CD4-positive, alpha-beta T cell (primary cell): Measurements from ENCODE around the gene KRTAP9-2. TPM values are rescaled to one million over a fixed set of nuclear protein-coding genes. Genes with fewer than 3 reads are reported as not detected.
"Not testable (repeated sequence)": the region's sequence is repeated elsewhere in the genome, so short reads cannot be mapped to it uniquely, and the experiment has no call there.

Experiments used
- ATAC-seq: fragments of 200-7000 bp; cut with Tn5 transposase; one replicate; pipeline ENCODE4 v1.10.0; 2022; ENCODE audit warnings: mild to moderate bottlenecking; ENCODE audit not compliant: poor library complexity
- CTCF ChIA-PET: fragments of 350-600 bp; sonication (Branson Sonifier 250); formaldehyde crosslinking; loops from one replicate; lab custom pipeline; 2021; ENCODE audit warnings: antibody characterized with exemption, inconsistent platforms; lab: Charles Lee
- POLR2A ChIA-PET: fragments of 350-600 bp; sonication (Branson Sonifier 250); formaldehyde crosslinking; loops from one replicate; lab custom pipeline; 2021; ENCODE audit warnings: antibody characterized with exemption, inconsistent platforms; lab: Charles Lee
- DNase-seq, 14 experiments: peaks; one replicate each; pipeline ENCODE4 v3.0.0-alpha.2; 2013 to 2020; ENCODE audit warnings: mixed read lengths in 2 of 14
- H3K27ac ChIP-seq, 2 donors: one replicate each; pipeline versions ENCODE4 v1.5.1 to v1.7.0; 2013; ENCODE audit warnings: low read length in 2 of 2, low read depth in 1 of 2, mild to moderate bottlenecking in 1 of 2
- H3K27me3 ChIP-seq, 2 experiments: 1 replicate in 1 of 2; 2 replicates in 1 of 2; pipeline versions ENCODE4 v1.6.1 to v1.7.0; 2013; ENCODE audit warnings: low read length in 2 of 2, control low read depth in 1 of 2, mild to moderate bottlenecking in 1 of 2, moderate library complexity in 1 of 2; ENCODE audit not compliant: insufficient read depth in 2 of 2, control insufficient read depth in 1 of 2
- H3K36me3 ChIP-seq: one replicate; pipeline ENCODE4 v1.6.1; 2013; ENCODE audit warnings: low read length, control low read depth; ENCODE audit not compliant: insufficient read depth
- H3K4me1 ChIP-seq: one replicate; pipeline ENCODE4 v1.6.1; 2013; ENCODE audit warnings: low read length, control low read depth; ENCODE audit not compliant: insufficient read depth
- H3K4me3 ChIP-seq: one replicate; pipeline ENCODE4 v1.5.1; 2013; ENCODE audit warnings: mild to moderate bottlenecking, low read length, moderate library complexity
- H3K9me3 ChIP-seq, 2 experiments: 1 replicate in 1 of 2; 2 replicates in 1 of 2; pipeline versions ENCODE4 v1.6.1 to v1.7.0; 2013; ENCODE audit warnings: low read length in 2 of 2, mild to moderate bottlenecking in 2 of 2, control low read depth in 1 of 2, moderate library complexity in 1 of 2; ENCODE audit not compliant: control insufficient read depth in 1 of 2, insufficient read depth in 1 of 2
- H3K27ac Mint-ChIP-seq: one replicate; pipeline ENCODE4 v1.8.0; 2020; ENCODE audit warnings: mixed read lengths
- H3K27me3 Mint-ChIP-seq: one replicate; pipeline ENCODE4 v1.8.0; 2021; ENCODE audit warnings: mixed read lengths
- H3K36me3 Mint-ChIP-seq: one replicate; pipeline ENCODE4 v1.8.0; 2021; ENCODE audit warnings: low read depth, mixed read lengths
- H3K4me1 Mint-ChIP-seq: one replicate; pipeline ENCODE4 v1.8.0; 2021; ENCODE audit warnings: low read depth, mixed read lengths
- H3K4me3 Mint-ChIP-seq: one replicate; pipeline ENCODE4 v1.8.0; 2020; ENCODE audit warnings: mild to moderate bottlenecking, mixed read lengths
- H3K9me3 Mint-ChIP-seq: one replicate; pipeline ENCODE4 v1.8.0; 2020; ENCODE audit warnings: mixed read lengths
- intact Hi-C, 2 experiments: fragments of 100-400 bp; cut with DNase I in 1 of 2; cut with micrococcal nuclease in 1 of 2; formaldehyde crosslinking; loops; one replicate each; pipeline versions ENCODE4 v1.15.1 to v1.9.0; 2023 to 2025; cut with DNase I, micrococcal nuclease
- total RNA-seq, 174 experiments: library from RNA in 2 of 174; stranded (reverse) in 2 of 174; gene quantifications; one replicate each; pipeline ENCODE4 v1.2.3 and lab custom pipeline; 2021 to 2026
- TF ChIP-seq, protein P1 (sequence below): fragments of 200-600 bp; IDR thresholded peaks from one replicate; pipeline ENCODE4 v1.8.0; 2022; ENCODE audit warnings: antibody characterized with exemption, mild to moderate bottlenecking

The KRTAP9-2 gene
- total RNA-seq, 2 experiments from 2014 or later: not detected

DNA sequence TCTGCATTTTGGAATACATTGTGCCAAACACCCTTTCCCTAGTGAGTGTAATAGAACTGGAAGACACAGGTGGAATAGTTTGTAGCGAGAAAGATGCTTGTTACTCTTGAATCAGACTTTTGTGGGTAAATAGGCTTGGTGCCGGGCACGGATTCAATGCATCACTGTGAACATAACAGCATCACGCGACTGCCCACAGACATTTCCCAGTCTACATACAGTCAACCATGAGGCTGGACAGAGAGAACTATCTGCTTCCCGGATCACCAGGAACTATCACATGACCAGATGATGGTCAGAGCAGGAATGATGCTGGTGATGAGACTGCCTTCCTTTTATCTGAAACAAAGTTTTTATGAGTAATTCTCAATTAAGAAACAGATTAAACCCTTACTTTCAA is 397 bp upstream of the KRTAP9-2 start:
- H3K27me3 ChIP-seq: no peaks in the 10 kb centered on the region
- ChIA-PET CTCF (no interaction called here), POLR2A (no interaction called here)
- peaks cover 13% of the 10 kb centered on the region for H3K27me3 Mint-ChIP-seq
- no peak overlapping the region for H3K4me3 Mint-ChIP-seq
- H3K4me3 ChIP-seq: no peak overlapping the region
- TF ChIP-seq, protein P1, sequence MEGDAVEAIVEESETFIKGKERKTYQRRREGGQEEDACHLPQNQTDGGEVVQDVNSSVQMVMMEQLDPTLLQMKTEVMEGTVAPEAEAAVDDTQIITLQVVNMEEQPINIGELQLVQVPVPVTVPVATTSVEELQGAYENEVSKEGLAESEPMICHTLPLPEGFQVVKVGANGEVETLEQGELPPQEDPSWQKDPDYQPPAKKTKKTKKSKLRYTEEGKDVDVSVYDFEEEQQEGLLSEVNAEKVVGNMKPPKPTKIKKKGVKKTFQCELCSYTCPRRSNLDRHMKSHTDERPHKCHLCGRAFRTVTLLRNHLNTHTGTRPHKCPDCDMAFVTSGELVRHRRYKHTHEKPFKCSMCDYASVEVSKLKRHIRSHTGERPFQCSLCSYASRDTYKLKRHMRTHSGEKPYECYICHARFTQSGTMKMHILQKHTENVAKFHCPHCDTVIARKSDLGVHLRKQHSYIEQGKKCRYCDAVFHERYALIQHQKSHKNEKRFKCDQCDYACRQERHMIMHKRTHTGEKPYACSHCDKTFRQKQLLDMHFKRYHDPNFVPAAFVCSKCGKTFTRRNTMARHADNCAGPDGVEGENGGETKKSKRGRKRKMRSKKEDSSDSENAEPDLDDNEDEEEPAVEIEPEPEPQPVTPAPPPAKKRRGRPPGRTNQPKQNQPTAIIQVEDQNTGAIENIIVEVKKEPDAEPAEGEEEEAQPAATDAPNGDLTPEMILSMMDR: no peak
- H3K27ac ChIP-seq: no peak overlapping the region
- intact Hi-C loops: no loop called here
- DNase-seq (no peak), ATAC-seq (no peak)
- H3K36me3 Mint-ChIP-seq: no peaks in the 10 kb centered on the region
- no peaks in the 10 kb centered on the region for H3K36me3 ChIP-seq
- H3K9me3 Mint-ChIP-seq: no peaks in the 10 kb centered on the region
- no peaks in the 10 kb centered on the region for H3K4me1 Mint-ChIP-seq
- H3K27ac Mint-ChIP-seq: no peak overlapping the region
- no peaks in the 10 kb centered on the region for H3K4me1 ChIP-seq
- H3K9me3 ChIP-seq: no peaks in the 10 kb centered on the region

DNA sequence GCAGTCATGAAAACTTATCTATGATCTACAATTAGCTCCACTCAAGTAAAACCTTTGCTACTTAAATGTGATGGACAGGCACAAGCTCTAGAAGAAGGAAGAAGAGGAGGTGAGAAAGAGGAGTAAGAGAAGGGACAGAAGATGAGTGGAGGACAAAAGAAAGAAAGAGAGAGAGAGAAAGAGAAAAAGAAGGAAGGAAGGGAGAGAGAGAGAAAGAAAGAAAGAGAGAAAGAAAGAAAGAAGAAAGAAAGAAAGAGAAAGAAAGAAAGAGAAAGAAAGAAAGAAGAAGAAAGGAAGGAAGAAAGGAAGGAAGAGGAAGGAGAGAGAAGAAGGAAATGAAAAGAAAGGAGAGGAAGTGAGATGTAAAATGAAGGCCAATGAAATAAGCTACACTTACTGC is 3.6 kb downstream of the KRTAP9-2 start:
- Histone ChIP-seq H3K4me1 (no peaks in the 10 kb centered on the region), H3K27ac (no peak overlapping the region), H3K4me3 (no peak overlapping the region), H3K27me3 (no peaks in the 10 kb centered on the region), H3K9me3 (no peaks in the 10 kb centered on the region), H3K36me3 (no peaks in the 10 kb centered on the region)
- H3K9me3 Mint-ChIP-seq: no peaks in the 10 kb centered on the region
- H3K36me3 Mint-ChIP-seq: no peaks in the 10 kb centered on the region
- ATAC-seq (no peak), DNase-seq (no peak)
- H3K27ac Mint-ChIP-seq: no peak overlapping the region
- ChIA-PET POLR2A (no interaction called here), CTCF (interaction anchor here (1.8 kb wide), 1 partner anchor 10 kb away, joined by 3 read pairs; no protein-coding TSS in a partner anchor)
- peaks cover 22% of the 10 kb centered on the region for H3K27me3 Mint-ChIP-seq
- intact Hi-C loops: loop anchor here in 1 of 2 experiments (5.0 kb wide), 1 partner anchor 92 kb away; no protein-coding TSS in a partner anchor
- no peaks in the 10 kb centered on the region for H3K4me1 Mint-ChIP-seq
- TF ChIP-seq, protein P1: no peak
- no peak overlapping the region for H3K4me3 Mint-ChIP-seq

DNA sequence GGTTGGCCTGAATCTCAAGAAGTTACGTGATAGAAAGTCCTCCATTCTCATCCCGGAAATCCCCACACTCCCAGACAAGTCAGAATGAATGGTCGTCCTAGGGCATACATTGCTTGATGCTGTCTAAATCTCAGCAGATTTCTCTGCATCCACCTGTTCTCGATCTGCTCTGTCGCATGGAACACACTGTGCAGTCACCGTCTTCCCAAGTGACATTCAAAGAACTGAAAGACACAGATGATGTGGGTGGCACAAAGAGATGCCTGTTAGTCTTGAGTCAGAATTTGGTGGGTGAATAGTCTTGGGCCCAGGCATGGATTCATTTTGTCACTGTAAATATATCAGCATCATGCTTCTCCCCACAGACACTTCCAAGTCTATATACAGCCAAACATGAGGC is 5.3 kb downstream of the KRTAP9-2 start:
- intact Hi-C loops: loop anchor here in 1 of 2 experiments (5.0 kb wide), 1 partner anchor 91 kb away; no protein-coding TSS in a partner anchor
- ATAC-seq (no peak), DNase-seq (no peak)
- CTCF ChIA-PET: no interaction called here
- Mint-ChIP-seq H3K9me3 (no peaks in the 10 kb centered on the region), H3K27ac (no peak overlapping the region), H3K36me3 (no peaks in the 10 kb centered on the region), H3K4me3 (no peak overlapping the region), H3K4me1 (no peaks in the 10 kb centered on the region), H3K27me3 (peaks cover 27% of the 10 kb centered on the region)
- H3K9me3 ChIP-seq: no peaks in the 10 kb centered on the region
- no peaks in the 10 kb centered on the region for H3K36me3 ChIP-seq
- no peaks in the 10 kb centered on the region for H3K4me1 ChIP-seq
- POLR2A ChIA-PET: no interaction called here
- TF ChIP-seq, protein P1: no peak
- no peak overlapping the region for H3K27ac ChIP-seq
- no peaks in the 10 kb centered on the region for H3K27me3 ChIP-seq
- no peak overlapping the region for H3K4me3 ChIP-seq

DNA sequence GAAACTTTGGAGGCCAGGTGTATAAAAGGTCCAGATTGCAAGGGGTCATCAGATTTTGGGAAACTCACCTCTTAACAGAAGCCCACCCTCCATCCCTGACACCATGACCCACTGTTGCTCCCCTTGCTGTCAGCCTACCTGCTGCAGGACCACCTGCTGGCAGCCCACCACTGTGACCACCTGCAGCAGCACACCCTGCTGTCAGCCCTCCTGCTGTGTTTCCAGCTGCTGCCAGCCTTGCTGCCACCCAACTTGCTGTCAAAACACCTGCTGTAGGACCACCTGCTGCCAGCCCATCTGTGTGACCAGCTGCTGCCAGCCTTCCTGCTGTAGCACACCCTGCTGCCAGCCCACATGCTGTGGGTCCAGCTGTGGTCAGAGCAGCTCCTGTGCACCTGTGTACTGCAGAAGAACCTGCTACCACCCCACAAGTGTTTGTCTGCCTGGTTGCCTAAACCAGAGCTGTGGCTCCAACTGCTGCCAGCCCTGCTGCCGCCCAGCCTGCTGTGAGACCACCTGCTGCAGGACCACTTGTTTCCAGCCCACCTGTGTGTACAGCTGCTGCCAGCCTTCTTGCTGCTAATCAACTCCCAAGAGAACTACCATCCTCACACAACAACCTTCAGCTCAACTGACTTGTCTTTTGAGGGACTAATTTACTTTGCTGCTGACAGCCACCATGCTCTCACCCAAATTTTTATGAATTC is 6.1 kb downstream of the KRTAP9-2 start, which contains the start of gene KRTAP9-3:
Gene KRTAP9-3 (plus strand): TSS at position 51 of the 707 bp plus-strand sequence. CDS start 53 bp downstream, at position 104.
- CTCF ChIA-PET, H3K9me3 ChIP-seq, H3K4me3 Mint-ChIP-seq, H3K27ac Mint-ChIP-seq, H3K4me1 ChIP-seq, H3K4me3 ChIP-seq, H3K27me3 ChIP-seq, H3K36me3 ChIP-seq, H3K4me1 Mint-ChIP-seq, POLR2A ChIA-PET, DNase-seq, ATAC-seq, H3K36me3 Mint-ChIP-seq, H3K9me3 Mint-ChIP-seq, H3K27ac ChIP-seq: not testable (repeated sequence)
- intact Hi-C loops: loop anchor here in 1 of 2 experiments (5.0 kb wide), 1 partner anchor 90 kb away; no protein-coding TSS in a partner anchor
- peaks cover 27% of the 10 kb centered on the region for H3K27me3 Mint-ChIP-seq

DNA sequence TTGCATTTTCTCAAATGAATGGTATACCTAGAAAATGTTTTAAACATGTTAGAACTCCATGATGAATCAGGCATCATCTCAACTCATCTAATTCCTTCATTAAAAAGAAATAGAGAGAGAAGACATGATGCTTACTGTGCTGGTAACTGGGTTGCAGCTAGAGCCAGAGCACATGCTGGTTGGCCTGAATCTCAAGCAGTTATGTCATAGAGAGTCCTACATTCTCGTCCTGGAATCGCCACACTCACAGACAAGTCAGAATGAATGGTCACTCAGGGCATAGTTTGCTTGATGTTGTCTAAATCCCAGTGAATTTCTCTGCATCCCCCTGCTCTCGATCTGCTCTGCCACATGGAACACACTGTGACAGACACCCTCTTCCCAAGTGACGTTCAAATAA is 10.7 kb downstream of the KRTAP9-2 start:
- intact Hi-C loops, H3K4me3 Mint-ChIP-seq, H3K36me3 Mint-ChIP-seq, H3K4me1 Mint-ChIP-seq, DNase-seq, H3K27ac Mint-ChIP-seq, ATAC-seq, H3K27ac ChIP-seq, H3K27me3 ChIP-seq, H3K36me3 ChIP-seq, H3K4me3 ChIP-seq, H3K9me3 Mint-ChIP-seq, CTCF ChIA-PET, POLR2A ChIA-PET, H3K4me1 ChIP-seq, H3K9me3 ChIP-seq: not testable (repeated sequence)
- peaks cover 25% of the 10 kb centered on the region for H3K27me3 Mint-ChIP-seq
